ENCODE measurements around the gene RAB11A.

GRCh38 chr15:65935391-65935790, 66.1 kb downstream of the RAB11A start:
- TF ChIP-seq CTCF (IDR thresholded peaks at IDR 0.05; ENCODE audit: insufficient read depth, low read length), result no peak
- TF ChIP-seq REST (IDR thresholded peaks at IDR 0.05; ENCODE audit: insufficient replicate concordance, low read depth), result no peak
- no peak for TF ChIP-seq SPI1 (IDR thresholded peaks at IDR 0.05; ENCODE audit: borderline replicate concordance, low read depth)
- no peak for TF ChIP-seq POLR2AphosphoS5 (IDR thresholded peaks at IDR 0.05; ENCODE audit: low read depth)

Measured in HL-60 (cell line).